K562 (cell line): ENCODE data around the gene SPCS2.
"Not testable (repeated sequence)": the region's sequence is repeated elsewhere in the genome, so short reads cannot be mapped to it uniquely, and the experiment has no call there.

Experiments used
- CTCF ChIP-seq, 3 experiments: IDR thresholded peaks in 2 of 3; conservative IDR thresholded peaks in 1 of 3; 2 replicates each; pipeline ENCODE4 v1.5.1; 2011 to 2012; ENCODE audit warnings: low read length in 3 of 3, mild to moderate bottlenecking in 3 of 3, control low read depth in 2 of 3, improper control_type of control experiment in 1 of 3, inconsistent platforms in 1 of 3, low read depth in 1 of 3, mixed read lengths in 1 of 3, moderate library complexity in 1 of 3; ENCODE audit not compliant: insufficient read depth in 2 of 3
- HDGF ChIP-seq: fragments of 450-650 bp; IDR thresholded peaks from 2 replicates; pipeline ENCODE4 v1.6.1; 2016
- NFATC3 ChIP-seq: fragments of 450-650 bp; IDR thresholded peaks from 2 replicates; pipeline ENCODE4 v1.6.1; 2017; ENCODE audit warnings: mild to moderate bottlenecking
- ZKSCAN1 ChIP-seq: fragments of 150-350 bp; IDR thresholded peaks from 2 replicates; pipeline ENCODE4 v1.6.1; 2016; ENCODE audit warnings: low read depth, low read length

- TF ChIP-seq CTCF (IDR thresholded peaks at IDR 0.05 in 2 of 3, conservative IDR thresholded peaks at IDR 0.05 in 1 of 3; ENCODE audit: insufficient read depth in 2 of 3, low read depth in 1 of 3, low read length in 3 of 3); NFATC3; ZKSCAN1; HDGF: not testable (repeated sequence)
Measured at GRCh38 chr11:75019200-75019599, 70.1 kb downstream of the SPCS2 start.
